ENCODE results near the gene SNRPE.
"Not testable (repeated sequence)": the region's sequence is repeated elsewhere in the genome, so short reads cannot be mapped to it uniquely, and the experiment has no call there.

Gene SNRPE

GRCh38 chr1:203861379-203862184 lies at the start of gene SNRPE:
SNRPE (plus strand) TSS chr1:203861599; CDS start chr1:203861660, 61 bp downstream.
- peak; percentile 97 for DNase-seq (ENCODE audit: low read depth)

- DNase-seq (ENCODE audit: low read depth): no peak
Observed at GRCh38 chr1:203813581-203814341, 47.6 kb upstream of the SNRPE start.

GRCh38 chr1:203818399-203818798 lies 43.0 kb upstream of the SNRPE start:
- no peak for DNase-seq (ENCODE audit: low read depth)

GRCh38 chr1:203823306-203823705 lies 38.1 kb upstream of the SNRPE start:
- DNase-seq (ENCODE audit: low read depth): no peak

- DNase-seq (ENCODE audit: low read depth): no peak
Observed at GRCh38 chr1:203826175-203826574, 35.2 kb upstream of the SNRPE start.

GRCh38 chr1:203828002-203828401 lies 33.4 kb upstream of the SNRPE start:
- no peak for DNase-seq (ENCODE audit: low read depth)

DNA sequence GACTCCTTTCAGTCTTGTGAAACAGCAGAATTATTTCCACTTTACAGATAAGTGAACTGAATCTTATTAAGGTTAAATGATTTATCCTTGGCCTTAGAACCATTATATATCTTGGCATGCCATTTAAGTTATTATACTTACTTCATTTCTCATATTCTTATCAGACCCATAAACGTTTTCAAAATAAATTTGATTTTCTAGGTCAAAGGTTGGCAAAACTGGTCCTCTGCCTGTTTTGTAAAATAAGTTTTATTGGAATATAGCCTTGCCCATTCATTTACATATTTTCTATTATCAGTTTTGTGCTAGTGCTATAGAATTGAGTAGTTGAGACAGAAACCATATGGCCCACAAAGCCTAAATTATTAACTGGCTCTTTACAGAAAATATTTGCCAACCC lies 32.9 kb upstream of the SNRPE start:
- no peak for DNase-seq (ENCODE audit: low read depth)

GRCh38 chr1:203829247-203829646 lies 32.2 kb upstream of the SNRPE start:
- DNase-seq (ENCODE audit: low read depth): not testable (repeated sequence)

DNA sequence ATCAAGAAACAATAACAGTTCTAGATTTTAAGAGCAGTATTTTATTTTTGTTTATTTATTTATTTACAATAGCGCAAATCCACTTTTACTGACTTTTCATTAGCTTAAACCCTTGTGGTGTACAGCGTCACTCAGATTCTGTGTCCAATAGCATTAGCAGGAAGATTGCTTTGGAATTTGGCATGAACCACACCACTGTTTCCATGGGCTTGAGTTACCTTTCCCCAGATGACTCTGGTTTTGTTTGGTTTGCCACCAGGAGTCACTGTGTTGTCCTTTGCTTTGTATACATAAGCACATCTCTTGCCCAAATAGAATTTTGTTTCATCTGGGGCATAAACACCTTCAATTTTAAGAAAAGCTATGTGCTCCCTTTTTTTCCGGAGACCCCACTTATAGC lies 25.9 kb upstream of the SNRPE start:
- DNase-seq (ENCODE audit: low read depth): no peak

- peak; percentile 36 for DNase-seq (ENCODE audit: low read depth)
Observed at GRCh38 chr1:203839081-203839480, 22.3 kb upstream of the SNRPE start.

GRCh38 chr1:203840208-203840808 lies 21.1 kb upstream of the SNRPE start:
- no peak for DNase-seq (ENCODE audit: low read depth)

DNA sequence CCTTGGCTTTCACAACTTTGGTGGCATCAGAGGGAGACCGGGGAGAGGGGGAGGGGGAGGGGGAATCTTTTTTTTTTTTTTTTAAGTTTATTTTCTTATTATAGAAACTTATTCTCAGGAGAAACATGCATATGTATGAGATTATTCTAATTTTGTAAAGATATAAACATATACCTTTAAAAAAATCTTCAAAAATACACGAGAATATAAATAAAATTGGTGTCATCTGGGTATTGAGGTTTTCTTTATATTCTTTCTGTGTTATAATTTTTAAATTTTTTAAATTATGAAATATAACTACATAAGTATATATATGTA lies 18.9 kb upstream of the SNRPE start:
- no peak for DNase-seq (ENCODE audit: low read depth)

- DNase-seq (ENCODE audit: low read depth): no peak
Observed at GRCh38 chr1:203843435-203843834, 18.0 kb upstream of the SNRPE start.

DNA sequence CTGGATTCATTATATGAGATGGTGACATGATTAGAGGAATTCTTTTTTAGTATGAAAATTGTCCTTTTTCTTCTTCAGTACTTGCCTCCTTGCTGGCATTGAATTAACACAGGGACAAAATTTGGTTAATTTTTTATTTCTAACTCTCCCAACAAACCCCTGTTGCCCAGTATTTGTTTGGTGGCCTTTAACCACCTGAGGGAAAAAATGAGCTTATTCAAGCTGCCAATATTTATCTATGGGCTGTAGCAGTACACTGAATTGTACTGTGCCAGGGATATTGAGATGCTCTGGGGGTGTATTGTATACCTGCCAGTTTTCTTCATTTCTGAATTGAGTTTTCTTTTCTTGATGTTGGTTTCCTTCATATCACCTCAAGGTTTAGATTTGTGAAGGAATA lies 8.3 kb upstream of the SNRPE start:
- DNase-seq (ENCODE audit: low read depth): not testable (repeated sequence)

GRCh38 chr1:203858055-203858454 lies 3.3 kb upstream of the SNRPE start:
- peak; percentile 36 for DNase-seq (ENCODE audit: low read depth)

DNA sequence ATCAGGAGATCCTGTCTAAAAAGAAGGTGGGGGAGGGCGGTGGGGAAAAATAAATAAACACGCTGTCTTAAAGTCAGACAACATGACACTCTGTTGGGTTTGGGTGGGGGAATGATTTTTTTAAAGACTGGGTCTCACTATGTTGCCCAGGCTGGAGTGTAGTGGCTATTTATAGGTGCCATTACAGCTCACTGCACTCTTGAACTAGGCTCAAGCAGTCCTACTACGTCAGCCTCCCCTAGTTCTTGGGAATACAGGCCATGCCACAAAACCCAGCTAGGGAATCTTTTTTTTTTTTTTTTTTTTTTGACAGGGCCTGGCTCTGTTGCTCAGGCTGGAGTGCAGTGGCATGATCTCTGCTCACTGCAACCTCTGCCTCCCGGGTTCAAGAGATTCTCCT lies 2.4 kb upstream of the SNRPE start:
- DNase-seq (ENCODE audit: low read depth): no peak

GRCh38 chr1:203860396-203861025 lies 888 bp upstream of the SNRPE start:
- peak; percentile 27 for DNase-seq (ENCODE audit: low read depth)

DNA sequence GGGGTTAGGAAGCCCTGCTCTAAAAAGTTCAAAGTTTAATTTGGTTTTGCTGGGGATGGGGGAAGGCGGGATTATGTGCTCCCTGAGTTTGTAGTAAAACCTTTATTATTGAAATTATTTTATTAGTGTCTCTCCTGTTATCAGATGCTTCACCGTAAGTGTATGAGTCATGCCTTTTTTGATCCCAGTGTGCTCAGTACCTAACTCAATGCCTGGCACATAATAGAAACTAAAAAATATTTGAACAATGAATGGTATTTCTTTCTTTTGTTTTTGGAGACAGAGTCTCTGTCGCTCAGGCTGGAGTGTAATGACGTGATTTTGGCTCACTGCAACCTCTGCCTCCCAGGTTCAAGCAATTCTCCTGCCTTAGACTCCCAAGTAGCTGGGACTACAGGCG lies 6.4 kb downstream of the SNRPE start:
- DNase-seq (ENCODE audit: low read depth): no peak

- DNase-seq (ENCODE audit: low read depth): no peak
Observed at GRCh38 chr1:203870245-203870644, 8.8 kb downstream of the SNRPE start.

- DNase-seq (ENCODE audit: low read depth): peak; percentile 48
Observed at GRCh38 chr1:203871114-203871880, 9.9 kb downstream of the SNRPE start.

GRCh38 chr1:203873094-203873493 lies 11.7 kb downstream of the SNRPE start:
- DNase-seq (ENCODE audit: low read depth): no peak

DNA sequence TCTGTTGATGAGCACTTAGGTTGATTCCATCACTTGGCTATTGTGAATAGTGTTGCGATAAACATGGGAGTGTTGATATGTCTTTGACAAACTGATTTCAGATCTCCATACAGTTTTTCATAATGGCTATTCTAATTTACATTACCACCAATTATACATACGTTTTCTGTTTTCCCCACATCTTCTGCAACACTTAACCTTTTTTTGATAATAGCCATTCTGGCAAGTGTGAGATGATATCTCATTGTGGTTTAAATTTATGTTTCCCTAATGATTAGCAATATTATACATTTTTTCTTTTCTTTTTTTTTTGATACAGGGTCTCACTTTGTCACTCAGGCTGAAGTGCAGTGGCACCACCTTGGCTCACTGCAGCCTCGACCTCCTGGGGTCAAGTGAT lies 17.0 kb downstream of the SNRPE start:
- DNase-seq (ENCODE audit: low read depth): no peak
